Measurements from ENCODE around the gene KCNQ1. TPM values are rescaled to one million over a fixed set of nuclear protein-coding genes. Genes with fewer than 3 reads are reported as not detected.

The KCNQ1 gene
- polyA plus RNA-seq, 1 donor from 2014 or later: not detected

GRCh38 chr11:2821891-2822290, 377.1 kb downstream of the KCNQ1 start:
- Histone ChIP-seq H3K27ac (ENCODE audit: low read length) (no peak overlapping the region), H2AFZ (ENCODE audit: low read depth, low read length) (no peak overlapping the region), H3K4me2 (ENCODE audit: low read length) (no peak overlapping the region), H3F3A (ENCODE audit: insufficient read depth, low read length, poor library complexity, severe bottlenecking) (no peaks in the 10 kb centered on the region), H3K4me3 (ENCODE audit: low read length) (no peak overlapping the region), H3K9me3 (ENCODE audit: low read length) (peaks cover 12% of the 10 kb centered on the region), H4K20me1 (ENCODE audit: insufficient read depth) (no peaks in the 10 kb centered on the region), H3K9ac (ENCODE audit: low read length) (no peak overlapping the region), H3K27me3 (ENCODE audit: insufficient read depth, low read depth, low read length) (no peaks in the 10 kb centered on the region), H3K9me2 (ENCODE audit: insufficient read depth, low read length) (no peaks in the 10 kb centered on the region), H3K36me3 (ENCODE audit: insufficient read depth, low read length) (no peaks in the 10 kb centered on the region), H3K79me2 (replicated peaks; ENCODE audit: insufficient read depth, low read length) (no peaks in the 10 kb centered on the region)
- TF ChIP-seq CTCF (IDR thresholded peaks at IDR 0.05; ENCODE audit: poor library complexity, severe bottlenecking): no peak
- no peak for TF ChIP-seq TAF1 (IDR thresholded peaks at IDR 0.05; ENCODE audit: low read depth)
- no peak for TF ChIP-seq EP300 (conservative IDR thresholded peaks at IDR 0.05; ENCODE audit: poor library complexity, severe bottlenecking)

GRCh38 chr11:2824851-2825250, 380.0 kb downstream of the KCNQ1 start:
- no peaks in the 10 kb centered on the region for H3K27me3 ChIP-seq (ENCODE audit: insufficient read depth, low read depth, low read length)
- H3K79me2 ChIP-seq (replicated peaks; ENCODE audit: insufficient read depth, low read length): no peaks in the 10 kb centered on the region
- no peaks in the 10 kb centered on the region for H3F3A ChIP-seq (ENCODE audit: insufficient read depth, low read length, poor library complexity, severe bottlenecking)
- H3K27ac ChIP-seq (ENCODE audit: low read length): no peak overlapping the region
- H3K4me2 ChIP-seq (ENCODE audit: low read length): no peak overlapping the region
- H3K4me3 ChIP-seq (ENCODE audit: low read length): no peak overlapping the region
- H3K9ac ChIP-seq (ENCODE audit: low read length): no peak overlapping the region
- TF ChIP-seq POLR2AphosphoS5 (IDR thresholded peaks at IDR 0.05): no peak
- no peak overlapping the region for H2AFZ ChIP-seq (ENCODE audit: low read depth, low read length)
- H3K9me2 ChIP-seq (ENCODE audit: insufficient read depth, low read length): no peaks in the 10 kb centered on the region
- H3K9me3 ChIP-seq (ENCODE audit: low read length): peaks cover 4% of the 10 kb centered on the region
- no peaks in the 10 kb centered on the region for H3K36me3 ChIP-seq (ENCODE audit: insufficient read depth, low read length)
- no peaks in the 10 kb centered on the region for H4K20me1 ChIP-seq (ENCODE audit: insufficient read depth)

GRCh38 chr11:2825261-2825888, 380.6 kb downstream of the KCNQ1 start:
- no peak overlapping the region for H3K4me3 ChIP-seq (ENCODE audit: low read length)
- H4K20me1 ChIP-seq (ENCODE audit: insufficient read depth): no peaks in the 10 kb centered on the region
- no peak overlapping the region for H3K27ac ChIP-seq (ENCODE audit: low read length)
- H3K9me2 ChIP-seq (ENCODE audit: insufficient read depth, low read length): no peaks in the 10 kb centered on the region
- H3K9me3 ChIP-seq (ENCODE audit: low read length): peaks cover 5% of the 10 kb centered on the region
- no peak overlapping the region for H3K9ac ChIP-seq (ENCODE audit: low read length)
- no peak overlapping the region for H3K4me2 ChIP-seq (ENCODE audit: low read length)
- no peak overlapping the region for H2AFZ ChIP-seq (ENCODE audit: low read depth, low read length)
- TF ChIP-seq MXI1 (conservative IDR thresholded peaks at IDR 0.05; ENCODE audit: poor library complexity, severe bottlenecking) (no peak), TAF1 (IDR thresholded peaks at IDR 0.05; ENCODE audit: low read depth) (no peak), RAD21 (conservative IDR thresholded peaks at IDR 0.05) (no peak), SMC3 (conservative IDR thresholded peaks at IDR 0.05; ENCODE audit: poor library complexity) (no peak), POLR2AphosphoS5 (IDR thresholded peaks at IDR 0.05) (no peak), REST (IDR thresholded peaks at IDR 0.05; ENCODE audit: borderline replicate concordance) (no peak), EP300 (conservative IDR thresholded peaks at IDR 0.05; ENCODE audit: poor library complexity, severe bottlenecking) (no peak), EZH2 (IDR thresholded peaks at IDR 0.05; ENCODE audit: borderline replicate concordance, insufficient read depth, low read length, poor library complexity, severe bottlenecking) (no peak)
- no peaks in the 10 kb centered on the region for H3K79me2 ChIP-seq (replicated peaks; ENCODE audit: insufficient read depth, low read length)
- H3K36me3 ChIP-seq (ENCODE audit: insufficient read depth, low read length): no peaks in the 10 kb centered on the region
- no peaks in the 10 kb centered on the region for H3F3A ChIP-seq (ENCODE audit: insufficient read depth, low read length, poor library complexity, severe bottlenecking)
- no peaks in the 10 kb centered on the region for H3K27me3 ChIP-seq (ENCODE audit: insufficient read depth, low read depth, low read length)

Measured in neural cell (in vitro differentiated cells).